Parathyroid adenoma (tissue), 2 donors: ENCODE measurements around the gene TRPC6.

Experiments
- H2AFZ ChIP-seq: fragments of 300-600 bp; sonication (generic); one replicate; pipeline ENCODE4 v1.7.0; 2017; ENCODE audit warnings: antibody characterized with exemption, mild to moderate bottlenecking
- H3K27ac ChIP-seq: fragments of 300-600 bp; sonication (generic); one replicate; pipeline ENCODE4 v1.7.0; 2017
- H3K27me3 ChIP-seq: fragments of 300-600 bp; sonication (generic); one replicate; pipeline ENCODE4 v1.7.0; 2017; ENCODE audit warnings: low read length; ENCODE audit not compliant: control insufficient read depth, insufficient read depth
- H3K36me3 ChIP-seq: fragments of 300-600 bp; sonication (generic); one replicate; pipeline ENCODE4 v1.7.0; 2017; ENCODE audit warnings: low read length; ENCODE audit not compliant: control insufficient read depth, insufficient read depth
- H3K4me1 ChIP-seq: fragments of 300-600 bp; sonication (generic); one replicate; pipeline ENCODE4 v1.7.0; 2017; ENCODE audit warnings: control low read depth
- H3K4me2 ChIP-seq: fragments of 300-600 bp; sonication (generic); one replicate; pipeline ENCODE4 v1.7.0; 2017; ENCODE audit warnings: low read length
- H3K4me3 ChIP-seq: fragments of 300-600 bp; sonication (generic); one replicate; pipeline ENCODE4 v1.7.0; 2017; ENCODE audit warnings: low read depth, low read length
- H3K79me2 ChIP-seq: fragments of 300-600 bp; sonication (generic); one replicate; pipeline ENCODE4 v1.7.0; 2017; ENCODE audit warnings: control low read depth
- H3K9ac ChIP-seq: fragments of 300-600 bp; sonication (generic); one replicate; pipeline ENCODE4 v1.7.0; 2017; ENCODE audit warnings: mild to moderate bottlenecking
- H3K9me3 ChIP-seq: fragments of 300-600 bp; sonication (generic); one replicate; pipeline ENCODE4 v1.7.0; 2017; ENCODE audit warnings: low read length; ENCODE audit not compliant: control insufficient read depth
- TF ChIP-seq, protein P1 (sequence below): fragments of 300-600 bp; sonication (generic); IDR thresholded peaks from one replicate; pipeline ENCODE4 v1.7.0; 2017; ENCODE audit warnings: antibody characterized with exemption, mild to moderate bottlenecking
- donor health status: primary hyperparathyroidism.

The TRPC6 gene

DNA sequence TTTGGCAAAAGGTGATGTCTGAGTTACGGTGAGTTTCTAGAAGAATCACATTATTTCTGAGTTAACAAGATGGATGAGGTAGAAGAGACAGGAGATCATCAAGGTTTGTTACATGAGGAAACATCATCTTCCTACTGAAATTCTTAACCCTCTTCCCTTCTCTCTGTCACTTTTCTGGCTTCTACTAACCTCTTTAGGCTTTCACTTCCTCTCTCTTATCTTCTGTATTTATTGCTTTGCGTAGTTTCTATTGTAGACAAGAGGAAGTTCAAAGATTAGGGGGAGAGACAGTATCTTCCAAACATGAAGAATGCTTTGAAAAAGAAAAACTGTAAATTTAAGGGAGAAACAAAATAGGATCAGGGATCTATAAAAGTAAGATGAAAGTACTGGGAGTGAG lies 75.4 kb downstream of the TRPC6 start:
- no peak overlapping the region for H3K4me3 ChIP-seq
- TF ChIP-seq, protein P1, sequence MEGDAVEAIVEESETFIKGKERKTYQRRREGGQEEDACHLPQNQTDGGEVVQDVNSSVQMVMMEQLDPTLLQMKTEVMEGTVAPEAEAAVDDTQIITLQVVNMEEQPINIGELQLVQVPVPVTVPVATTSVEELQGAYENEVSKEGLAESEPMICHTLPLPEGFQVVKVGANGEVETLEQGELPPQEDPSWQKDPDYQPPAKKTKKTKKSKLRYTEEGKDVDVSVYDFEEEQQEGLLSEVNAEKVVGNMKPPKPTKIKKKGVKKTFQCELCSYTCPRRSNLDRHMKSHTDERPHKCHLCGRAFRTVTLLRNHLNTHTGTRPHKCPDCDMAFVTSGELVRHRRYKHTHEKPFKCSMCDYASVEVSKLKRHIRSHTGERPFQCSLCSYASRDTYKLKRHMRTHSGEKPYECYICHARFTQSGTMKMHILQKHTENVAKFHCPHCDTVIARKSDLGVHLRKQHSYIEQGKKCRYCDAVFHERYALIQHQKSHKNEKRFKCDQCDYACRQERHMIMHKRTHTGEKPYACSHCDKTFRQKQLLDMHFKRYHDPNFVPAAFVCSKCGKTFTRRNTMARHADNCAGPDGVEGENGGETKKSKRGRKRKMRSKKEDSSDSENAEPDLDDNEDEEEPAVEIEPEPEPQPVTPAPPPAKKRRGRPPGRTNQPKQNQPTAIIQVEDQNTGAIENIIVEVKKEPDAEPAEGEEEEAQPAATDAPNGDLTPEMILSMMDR: no peak
- H3K27me3 ChIP-seq: no peaks in the 10 kb centered on the region

DNA sequence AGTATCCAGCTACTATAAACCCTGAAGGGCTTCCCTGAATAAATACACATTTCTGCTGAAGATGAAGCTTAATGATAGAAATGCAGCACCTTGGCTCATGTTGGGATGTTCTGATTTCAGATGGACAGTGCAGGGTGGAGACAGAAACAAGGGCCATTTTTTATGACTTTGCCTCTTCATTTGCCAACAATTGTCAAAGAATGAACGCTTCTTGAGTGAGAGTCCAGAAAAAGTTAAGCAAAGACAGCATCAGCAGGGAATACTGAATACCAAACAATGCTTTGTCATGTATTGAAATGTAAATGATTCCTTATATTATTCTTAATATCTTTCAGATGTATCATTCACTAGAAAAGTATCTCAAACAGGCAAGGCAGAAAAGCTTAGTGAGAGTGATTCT lies 84.9 kb downstream of the TRPC6 start:
- TF ChIP-seq, protein P1: no peak
- H3K4me2 ChIP-seq: no peak overlapping the region
- H3K79me2 ChIP-seq: no peaks in the 10 kb centered on the region
- H3K9ac ChIP-seq: no peak overlapping the region
- H2AFZ ChIP-seq: no peak overlapping the region
- H3K4me1 ChIP-seq: no peaks in the 10 kb centered on the region
- H3K27ac ChIP-seq: no peak overlapping the region
- H3K27me3 ChIP-seq: no peaks in the 10 kb centered on the region
- H3K9me3 ChIP-seq: no peaks in the 10 kb centered on the region
- H3K36me3 ChIP-seq: no peaks in the 10 kb centered on the region
- H3K4me3 ChIP-seq: no peak overlapping the region

More for the DNA sequence above, 75.4 kb downstream of the TRPC6 start:
- Histone ChIP-seq H3K36me3 (no peaks in the 10 kb centered on the region), H3K9ac (no peak overlapping the region), H3K4me1 (no peaks in the 10 kb centered on the region), H2AFZ (no peak overlapping the region), H3K79me2 (no peaks in the 10 kb centered on the region), H3K4me2 (no peak overlapping the region), H3K9me3 (no peaks in the 10 kb centered on the region), H3K27ac (no peak overlapping the region)

DNA sequence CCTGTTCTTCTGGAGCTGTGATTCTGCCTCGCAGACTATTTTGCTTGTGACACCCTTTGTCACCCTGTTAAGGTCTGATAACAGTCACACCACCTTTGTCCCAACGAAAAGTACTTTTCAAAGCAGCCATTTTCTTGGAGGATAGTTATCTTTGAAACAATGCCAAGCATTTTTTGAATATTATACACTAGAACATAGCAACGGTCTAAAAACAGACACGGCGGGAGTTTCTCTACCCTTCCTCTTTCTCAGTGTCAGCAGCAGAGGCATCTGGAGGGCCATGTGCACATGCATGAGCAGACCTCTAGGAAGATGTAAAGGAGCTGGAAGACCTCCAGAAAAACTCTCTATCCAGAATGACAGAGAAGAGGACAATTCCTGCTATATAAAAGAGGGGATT lies 86.5 kb downstream of the TRPC6 start:
- H3K36me3 ChIP-seq: no peaks in the 10 kb centered on the region
- H3K4me3 ChIP-seq: no peak overlapping the region
- H3K9me3 ChIP-seq: no peaks in the 10 kb centered on the region
- H3K27ac ChIP-seq: no peak overlapping the region
- no peaks in the 10 kb centered on the region for H3K4me1 ChIP-seq
- no peak overlapping the region for H2AFZ ChIP-seq
- H3K4me2 ChIP-seq: no peak overlapping the region
- TF ChIP-seq, protein P1: no peak
- H3K27me3 ChIP-seq: no peaks in the 10 kb centered on the region
- no peak overlapping the region for H3K9ac ChIP-seq
- H3K79me2 ChIP-seq: no peaks in the 10 kb centered on the region

DNA sequence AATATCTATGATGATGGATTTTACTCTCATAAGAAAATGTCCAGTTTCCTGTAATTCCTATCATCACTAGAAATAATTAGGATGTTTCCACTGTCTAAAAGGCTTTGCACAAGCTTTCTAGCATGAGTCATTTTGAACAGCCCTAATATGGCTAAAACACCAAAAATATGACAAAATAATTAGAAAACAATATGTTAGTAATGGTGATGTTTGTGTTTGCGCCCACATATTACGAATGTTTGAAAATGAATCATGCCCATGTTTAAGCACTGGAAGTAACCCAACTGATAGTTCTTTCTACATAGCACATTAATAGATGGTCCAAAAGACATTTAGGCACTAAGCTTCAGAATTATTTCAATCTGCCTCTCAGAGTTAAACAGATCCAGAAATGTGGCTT lies 96.0 kb downstream of the TRPC6 start:
- TF ChIP-seq, protein P1: no peak
- H2AFZ ChIP-seq: no peak overlapping the region
- H3K4me1 ChIP-seq: no peaks in the 10 kb centered on the region
- H3K4me3 ChIP-seq: no peak overlapping the region
- no peaks in the 10 kb centered on the region for H3K9me3 ChIP-seq
- H3K9ac ChIP-seq: no peak overlapping the region
- no peaks in the 10 kb centered on the region for H3K27me3 ChIP-seq
- no peaks in the 10 kb centered on the region for H3K79me2 ChIP-seq
- no peaks in the 10 kb centered on the region for H3K36me3 ChIP-seq
- H3K27ac ChIP-seq: no peak overlapping the region
- H3K4me2 ChIP-seq: no peak overlapping the region

DNA sequence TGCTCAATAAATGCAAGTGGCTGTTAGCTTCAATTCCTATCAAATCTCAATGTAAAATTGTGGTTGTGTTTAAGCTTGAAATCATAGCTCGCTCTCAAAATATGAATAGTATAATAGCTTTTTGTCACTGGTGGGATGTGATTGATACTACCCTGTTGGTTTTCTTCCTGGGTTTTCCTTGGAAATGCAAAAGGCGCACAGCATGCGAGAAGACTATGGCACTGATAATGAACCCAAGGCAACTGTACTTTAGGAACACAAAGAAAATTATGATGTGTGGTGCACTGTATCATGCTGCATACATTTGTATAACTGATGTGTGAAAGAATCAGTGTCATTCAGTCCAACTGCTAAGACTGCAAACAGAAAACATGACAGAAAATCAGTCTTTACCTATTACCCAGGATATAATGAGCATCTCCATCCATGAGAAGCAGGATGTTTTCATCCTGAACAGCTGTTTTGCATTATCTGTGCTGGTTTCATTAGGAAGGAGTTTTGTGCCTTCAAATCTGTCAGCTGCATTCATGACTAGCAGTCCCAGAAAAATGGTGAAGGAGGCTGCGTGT lies 101.2 kb downstream of the TRPC6 start:
- TF ChIP-seq, protein P1: no peak

More for the DNA sequence above, 101.2 kb downstream of the TRPC6 start:
- no peak overlapping the region for H3K27ac ChIP-seq
- H3K9ac ChIP-seq: no peak overlapping the region
- no peaks in the 10 kb centered on the region for H3K79me2 ChIP-seq
- no peaks in the 10 kb centered on the region for H3K9me3 ChIP-seq
- H2AFZ ChIP-seq: no peak overlapping the region
- H3K4me1 ChIP-seq: no peaks in the 10 kb centered on the region
- no peak overlapping the region for H3K4me2 ChIP-seq
- no peak overlapping the region for H3K4me3 ChIP-seq
- no peaks in the 10 kb centered on the region for H3K36me3 ChIP-seq
- no peaks in the 10 kb centered on the region for H3K27me3 ChIP-seq
